Epidermal melanocyte (primary cell): ENCODE measurements around the gene GSTM4.
"Not testable (repeated sequence)": the region's sequence is repeated elsewhere in the genome, so short reads cannot be mapped to it uniquely, and the experiment has no call there.

Experiments
- DNase-seq: peaks from one replicate; pipeline ENCODE4 v3.0.0; 2011; ENCODE audit warnings: low spot score; ENCODE audit not compliant: insufficient read length

GSTM4 gene

GRCh38 chr1:109637446-109637845 lies 18.5 kb upstream of the GSTM4 start:
- DNase-seq = no peak

GRCh38 chr1:109639063-109639840 lies 16.6 kb upstream of the GSTM4 start:
- no peak for DNase-seq

GRCh38 chr1:109639841-109640184 lies 16.1 kb upstream of the GSTM4 start:
- DNase-seq = no peak

- DNase-seq = no peak
Measured at GRCh38 chr1:109640285-109640865, 15.5 kb upstream of the GSTM4 start.

- DNase-seq = no peak
Measured at GRCh38 chr1:109641078-109641740, 14.7 kb upstream of the GSTM4 start.

- DNase-seq = no peak
Measured at GRCh38 chr1:109641861-109642260, 14.0 kb upstream of the GSTM4 start.

GRCh38 chr1:109642626-109643025 lies 13.3 kb upstream of the GSTM4 start:
- DNase-seq = no peak

- DNase-seq = no peak
Measured at GRCh38 chr1:109643385-109644230, 12.3 kb upstream of the GSTM4 start.

GRCh38 chr1:109644670-109645069 lies 11.2 kb upstream of the GSTM4 start:
- DNase-seq = no peak

- DNase-seq = no peak
Measured at GRCh38 chr1:109649491-109649914, 6.4 kb upstream of the GSTM4 start.

GRCh38 chr1:109650609-109651008 lies 5.3 kb upstream of the GSTM4 start:
- DNase-seq = no peak

GRCh38 chr1:109652402-109652801 lies 3.5 kb upstream of the GSTM4 start:
- no peak for DNase-seq

GRCh38 chr1:109653306-109653705 lies 2.6 kb upstream of the GSTM4 start:
- no peak for DNase-seq

GRCh38 chr1:109654519-109654918 lies 1.4 kb upstream of the GSTM4 start:
- no peak for DNase-seq

GRCh38 chr1:109657395-109657794 lies 1.5 kb downstream of the GSTM4 start:
- no peak for DNase-seq

- no peak for DNase-seq
Measured at GRCh38 chr1:109657970-109658369, 2.1 kb downstream of the GSTM4 start.

- no peak for DNase-seq
Measured at GRCh38 chr1:109658533-109659042, 2.7 kb downstream of the GSTM4 start.

- DNase-seq = no peak
Measured at GRCh38 chr1:109659145-109659544, 3.2 kb downstream of the GSTM4 start.

- DNase-seq = no peak
Measured at GRCh38 chr1:109659997-109660690, 4.2 kb downstream of the GSTM4 start.

- not testable (repeated sequence) for DNase-seq
Measured at GRCh38 chr1:109660691-109661026, 4.8 kb downstream of the GSTM4 start.

- DNase-seq = no peak
Measured at GRCh38 chr1:109661391-109661790, 5.5 kb downstream of the GSTM4 start.
